LoVo (cell line): Measurements from ENCODE around the gene ADGRG3.

Source experiments
- DNase-seq: peaks from one replicate; pipeline ENCODE4 v3.0.0-alpha.2; 2016; ENCODE audit warnings: low spot score

Gene ADGRG3

GRCh38 chr16:57668263-57668571 is at the start of gene ADGRG3:
Gene ADGRG3, plus strand, starts transcription at chr16:57668306. Its CDS starts 42 bp downstream, at chr16:57668348.
- no peak for DNase-seq

GRCh38 chr16:57619133-57619605 is 48.9 kb upstream of the ADGRG3 start:
- no peak for DNase-seq

- DNase-seq = no peak
These were observed 48.3 kb upstream of the ADGRG3 start for GRCh38 chr16:57619606-57620334.

GRCh38 chr16:57620335-57621231 is 47.5 kb upstream of the ADGRG3 start:
- DNase-seq = no peak

GRCh38 chr16:57621521-57622271 is 46.4 kb upstream of the ADGRG3 start:
- DNase-seq = no peak

GRCh38 chr16:57622361-57623250 is 45.5 kb upstream of the ADGRG3 start:
- DNase-seq = no peak

GRCh38 chr16:57623251-57624043 is 44.7 kb upstream of the ADGRG3 start:
- DNase-seq = no peak

GRCh38 chr16:57624044-57624688 is 43.9 kb upstream of the ADGRG3 start:
- no peak for DNase-seq

- DNase-seq = no peak
These were observed 43.2 kb upstream of the ADGRG3 start for GRCh38 chr16:57624806-57625500.

- no peak for DNase-seq
These were observed 41.5 kb upstream of the ADGRG3 start for GRCh38 chr16:57626420-57627170.

GRCh38 chr16:57627184-57627871 is 40.8 kb upstream of the ADGRG3 start:
- DNase-seq = no peak

GRCh38 chr16:57628008-57628781 is 39.9 kb upstream of the ADGRG3 start, which contains the start of gene ADGRG1:
Gene ADGRG1, plus strand, starts transcription at chr16:57628630. Its CDS starts 21,658 bp downstream, at chr16:57650288.
- peak; percentile 45 for DNase-seq

GRCh38 chr16:57628783-57629293 is 39.3 kb upstream of the ADGRG3 start:
- no peak for DNase-seq

- DNase-seq = no peak
These were observed 38.3 kb upstream of the ADGRG3 start for GRCh38 chr16:57629516-57630406.

- no peak for DNase-seq
These were observed 37.7 kb upstream of the ADGRG3 start for GRCh38 chr16:57630407-57630797.
